ENCODE results near the gene VKORC1. TPM values are rescaled to one million over a fixed set of nuclear protein-coding genes. Genes with fewer than 3 reads are reported as not detected.

The VKORC1 gene
- total RNA-seq, 6 experiments from 2014 or later = 123 to 184 (median 130) TPM

DNA sequence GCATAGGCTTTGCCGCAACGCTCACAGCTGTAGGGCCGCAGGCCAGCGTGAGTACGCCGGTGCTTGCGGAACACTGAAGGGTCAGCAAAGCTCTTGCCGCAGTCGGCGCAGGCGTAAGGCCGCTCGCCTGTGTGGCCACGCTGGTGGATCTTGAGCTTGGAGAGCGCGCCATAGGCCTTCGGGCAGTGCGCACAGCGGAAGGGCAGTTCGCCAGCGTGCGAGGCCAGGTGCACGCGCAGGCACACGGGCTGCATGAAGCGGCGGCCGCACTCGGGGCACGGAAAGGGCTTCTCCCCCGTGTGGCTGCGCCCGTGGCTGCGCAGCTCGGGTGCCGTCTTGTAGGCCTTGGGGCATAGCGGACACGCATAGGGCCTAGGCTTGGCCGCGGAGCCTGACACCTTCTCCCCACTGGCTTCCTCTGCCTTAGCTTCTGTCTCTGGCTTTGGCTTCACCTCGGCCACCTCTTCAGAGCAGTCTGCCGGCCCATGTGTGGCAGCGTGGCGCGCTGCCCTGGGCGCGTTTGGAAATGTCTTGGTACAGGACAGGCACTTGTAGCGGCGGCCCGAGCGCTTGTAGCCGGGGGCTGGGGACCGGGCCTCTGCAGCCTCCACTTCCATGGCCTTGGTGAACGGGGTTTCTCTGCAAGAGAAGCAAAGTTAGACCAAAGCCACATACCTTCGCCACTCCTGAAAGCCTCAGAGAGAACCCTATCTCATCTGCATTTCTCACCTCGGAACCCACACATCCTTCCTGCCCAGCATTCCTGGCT lies 30.6 kb downstream of the VKORC1 start:
- Mint-ChIP-seq H3K27me3 (ENCODE audit: insufficient read depth) (peaks cover 4% of the 10 kb centered on the region), H3K9me3 (no peaks in the 10 kb centered on the region), H3K27ac (peak overlapping the region; percentile 98), H3K4me1 (ENCODE audit: low read depth) (peaks cover 22% of the 10 kb centered on the region), H3K36me3 (ENCODE audit: low read depth) (peaks cover 20% of the 10 kb centered on the region), H3K4me3 (peak overlapping the region; percentile 81)
- TF ChIP-seq, protein P1, sequence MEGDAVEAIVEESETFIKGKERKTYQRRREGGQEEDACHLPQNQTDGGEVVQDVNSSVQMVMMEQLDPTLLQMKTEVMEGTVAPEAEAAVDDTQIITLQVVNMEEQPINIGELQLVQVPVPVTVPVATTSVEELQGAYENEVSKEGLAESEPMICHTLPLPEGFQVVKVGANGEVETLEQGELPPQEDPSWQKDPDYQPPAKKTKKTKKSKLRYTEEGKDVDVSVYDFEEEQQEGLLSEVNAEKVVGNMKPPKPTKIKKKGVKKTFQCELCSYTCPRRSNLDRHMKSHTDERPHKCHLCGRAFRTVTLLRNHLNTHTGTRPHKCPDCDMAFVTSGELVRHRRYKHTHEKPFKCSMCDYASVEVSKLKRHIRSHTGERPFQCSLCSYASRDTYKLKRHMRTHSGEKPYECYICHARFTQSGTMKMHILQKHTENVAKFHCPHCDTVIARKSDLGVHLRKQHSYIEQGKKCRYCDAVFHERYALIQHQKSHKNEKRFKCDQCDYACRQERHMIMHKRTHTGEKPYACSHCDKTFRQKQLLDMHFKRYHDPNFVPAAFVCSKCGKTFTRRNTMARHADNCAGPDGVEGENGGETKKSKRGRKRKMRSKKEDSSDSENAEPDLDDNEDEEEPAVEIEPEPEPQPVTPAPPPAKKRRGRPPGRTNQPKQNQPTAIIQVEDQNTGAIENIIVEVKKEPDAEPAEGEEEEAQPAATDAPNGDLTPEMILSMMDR (IDR thresholded peaks at IDR 0.05) = no peak
- no peak for DNase-seq

DNA sequence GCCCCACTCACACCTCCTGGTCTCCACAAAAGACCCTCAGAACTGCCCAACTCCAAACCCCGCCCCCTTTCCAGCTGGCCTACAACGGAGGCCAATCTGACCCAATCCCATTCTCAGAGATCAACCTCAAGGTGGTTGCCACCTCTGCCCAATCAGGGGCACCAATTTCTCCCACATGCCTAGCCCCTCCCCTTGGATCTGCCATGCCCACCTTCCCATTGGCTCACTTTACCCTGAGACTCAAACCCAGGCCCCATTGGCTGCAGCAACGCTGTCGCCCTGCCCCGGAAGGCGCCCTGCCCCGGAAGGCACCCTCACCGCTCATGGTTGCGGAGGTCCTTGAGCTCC lies 31.1 kb downstream of the VKORC1 start:
- peaks cover 4% of the 10 kb centered on the region for H3K27me3 Mint-ChIP-seq (ENCODE audit: insufficient read depth)
- H3K36me3 Mint-ChIP-seq (ENCODE audit: low read depth) = peaks cover 20% of the 10 kb centered on the region
- peak overlapping the region; percentile 74 for H3K27ac Mint-ChIP-seq
- no peak for DNase-seq
- no peaks in the 10 kb centered on the region for H3K9me3 Mint-ChIP-seq
- H3K4me3 Mint-ChIP-seq = no peak overlapping the region
- H3K4me1 Mint-ChIP-seq (ENCODE audit: low read depth) = peaks cover 20% of the 10 kb centered on the region
- TF ChIP-seq, protein P1 (IDR thresholded peaks at IDR 0.05) = no peak

DNA sequence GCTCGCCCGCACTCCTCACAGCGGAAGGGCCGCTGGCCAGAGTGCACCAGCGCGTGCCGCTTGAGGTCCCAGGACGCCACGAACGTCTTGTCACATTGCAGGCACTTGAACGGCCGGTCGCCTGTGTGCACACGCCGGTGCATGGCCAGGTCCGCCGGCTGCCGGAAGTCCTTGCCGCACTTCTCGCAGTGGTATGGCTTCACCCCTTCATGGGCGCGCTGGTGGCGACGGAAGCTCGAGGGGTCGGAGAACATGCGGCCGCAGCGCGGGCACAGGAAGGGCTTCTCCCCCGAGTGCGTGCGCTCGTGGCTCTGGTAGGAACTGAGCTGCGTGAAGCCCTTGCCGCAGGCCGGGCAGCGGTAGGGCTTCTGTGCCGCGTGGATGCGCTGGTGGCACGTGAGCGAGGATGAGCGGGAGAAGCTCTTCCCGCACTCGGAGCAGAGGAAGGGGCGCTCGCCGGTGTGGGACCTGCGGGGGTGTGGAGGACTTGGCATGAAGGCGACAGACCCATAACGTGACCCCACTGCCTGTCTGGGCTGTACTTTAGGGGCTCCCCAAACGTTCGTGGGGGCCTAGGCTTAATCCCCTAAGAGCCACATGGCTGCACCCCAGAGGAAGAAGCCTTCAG lies 32.7 kb downstream of the VKORC1 start:
- Mint-ChIP-seq H3K4me1 (ENCODE audit: low read depth) (peaks cover 20% of the 10 kb centered on the region), H3K27ac (no peak overlapping the region), H3K27me3 (ENCODE audit: insufficient read depth) (peaks cover 4% of the 10 kb centered on the region), H3K4me3 (no peak overlapping the region), H3K9me3 (no peaks in the 10 kb centered on the region), H3K36me3 (ENCODE audit: low read depth) (peaks cover 20% of the 10 kb centered on the region)
- TF ChIP-seq, protein P1 (IDR thresholded peaks at IDR 0.05) = no peak
- DNase-seq = no peak

DNA sequence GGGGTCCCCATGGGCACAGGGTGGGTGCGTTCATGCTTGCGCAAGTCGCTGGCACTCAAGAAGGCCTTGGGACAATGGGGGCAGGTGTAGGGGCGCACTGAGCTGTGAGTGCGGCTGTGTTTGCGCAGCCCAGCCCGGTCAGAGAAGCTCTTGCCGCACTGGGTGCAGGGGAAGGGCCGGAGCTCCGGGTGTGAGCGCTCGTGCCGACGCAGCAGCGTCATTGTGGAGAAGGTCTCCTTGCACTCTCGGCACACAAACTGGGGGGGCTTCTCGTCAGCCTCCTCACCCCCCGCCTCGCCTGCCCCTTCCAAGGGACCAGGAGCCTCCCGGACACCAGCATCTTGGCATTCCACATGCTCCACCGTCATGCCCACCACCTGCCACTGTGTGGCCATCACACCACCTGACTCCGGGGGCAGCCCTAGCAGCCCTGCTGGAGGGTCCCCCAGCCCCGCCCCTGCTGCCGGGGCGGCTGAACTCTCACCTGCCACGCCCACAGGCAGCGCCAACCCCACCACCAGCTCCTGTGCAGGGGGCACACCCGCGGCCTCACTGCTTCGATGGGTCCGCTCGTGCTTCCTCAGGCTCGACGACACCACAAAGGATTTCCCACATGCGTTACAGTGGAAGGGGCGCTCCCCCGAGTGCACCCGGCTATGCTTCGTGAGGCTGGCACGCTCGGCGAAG lies 33.3 kb downstream of the VKORC1 start:
- Mint-ChIP-seq H3K4me3 (no peak overlapping the region), H3K27ac (no peak overlapping the region), H3K4me1 (ENCODE audit: low read depth) (peaks cover 20% of the 10 kb centered on the region), H3K36me3 (ENCODE audit: low read depth) (peaks cover 26% of the 10 kb centered on the region), H3K27me3 (ENCODE audit: insufficient read depth) (peaks cover 4% of the 10 kb centered on the region), H3K9me3 (no peaks in the 10 kb centered on the region)
- TF ChIP-seq, protein P1 (IDR thresholded peaks at IDR 0.05) = no peak
- DNase-seq = no peak

DNA sequence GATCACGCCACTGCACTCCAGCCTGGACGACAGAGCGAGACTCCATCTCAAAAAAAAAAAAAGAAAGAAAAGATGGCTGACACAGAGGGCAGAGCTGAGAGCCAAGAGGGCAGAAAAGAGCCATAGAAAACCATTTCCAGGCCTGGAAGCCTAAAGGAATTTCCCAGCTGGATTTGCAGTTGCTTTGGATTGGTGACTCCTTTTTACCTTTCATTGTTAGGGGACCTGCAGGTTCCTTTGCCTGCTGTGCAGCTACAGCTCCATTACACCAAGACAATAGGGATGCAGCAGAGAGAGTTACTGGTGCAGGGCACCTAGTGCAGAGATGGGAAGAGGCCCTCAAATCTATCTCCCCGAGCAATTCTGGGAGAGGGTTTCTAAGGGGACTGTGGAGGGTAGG lies 39.0 kb downstream of the VKORC1 start:
- peaks cover 2% of the 10 kb centered on the region for H3K27me3 Mint-ChIP-seq (ENCODE audit: insufficient read depth)
- peaks cover 18% of the 10 kb centered on the region for H3K36me3 Mint-ChIP-seq (ENCODE audit: low read depth)
- H3K9me3 Mint-ChIP-seq = no peaks in the 10 kb centered on the region
- no peak overlapping the region for H3K4me3 Mint-ChIP-seq
- TF ChIP-seq, protein P1 (IDR thresholded peaks at IDR 0.05) = no peak
- peaks cover 24% of the 10 kb centered on the region for H3K4me1 Mint-ChIP-seq (ENCODE audit: low read depth)
- DNase-seq = no peak
- H3K27ac Mint-ChIP-seq = no peak overlapping the region

All from HFFc6 (cell line).